NOMO-1 treated with dmso at 0.1 percent for 144 hours (cell line): ENCODE data around the gene ROR1.

ENCODE experiments used
- DNase-seq: peaks from one replicate; lab custom pipeline; 2025; ENCODE audit not compliant: unreplicated experiment; lab: John Stamatoyannopoulos, UW

Gene ROR1

GRCh38 chr1:63928186-63929105 is 154.6 kb downstream of the ROR1 start:
- DNase-seq, result no peak

GRCh38 chr1:63929106-63929478 is 155.3 kb downstream of the ROR1 start:
- no peak for DNase-seq

DNA sequence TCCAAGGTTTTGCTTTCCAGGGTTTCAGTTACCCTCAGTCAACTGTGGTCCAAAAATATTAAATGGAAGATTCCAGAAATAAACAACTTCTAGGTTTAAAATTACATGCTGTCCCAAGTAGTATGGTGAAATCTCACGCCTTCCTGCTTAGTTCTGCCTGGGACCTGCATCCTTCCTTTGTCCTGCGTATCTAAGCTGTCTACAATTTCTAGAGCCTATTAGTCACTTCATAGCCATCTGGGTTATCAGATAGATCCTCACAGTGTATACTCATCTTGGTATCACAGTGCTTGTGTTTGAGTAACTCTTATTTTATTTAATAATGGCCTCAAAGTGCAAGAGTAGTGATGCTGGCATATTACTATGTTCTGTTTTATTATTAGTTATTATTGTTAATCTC is 157.7 kb downstream of the ROR1 start:
- DNase-seq, result no peak

- DNase-seq, result no peak
Measured at GRCh38 chr1:63934697-63935096, 160.9 kb downstream of the ROR1 start.

DNA sequence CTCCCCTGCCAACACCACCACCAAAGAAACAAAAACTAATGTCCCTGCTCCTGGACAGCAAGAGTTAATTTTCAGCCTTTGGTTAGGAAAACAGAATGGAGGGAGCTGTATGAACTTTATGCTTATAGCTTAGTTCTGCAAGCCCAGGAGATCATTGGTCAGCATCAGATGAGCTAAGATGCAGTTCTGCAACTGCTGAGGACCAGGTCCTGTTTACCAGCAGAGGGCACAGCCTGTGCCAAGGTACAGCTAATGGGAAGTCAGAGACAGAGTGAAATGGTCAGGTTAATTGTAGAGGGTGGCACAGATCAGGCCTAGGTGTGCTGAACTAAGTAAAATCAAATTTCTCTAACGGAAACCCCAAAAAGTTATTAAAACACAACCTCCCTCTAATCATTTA is 161.3 kb downstream of the ROR1 start:
- DNase-seq, result no peak

- DNase-seq, result no peak
Measured at GRCh38 chr1:63935553-63935952, 161.7 kb downstream of the ROR1 start.

- no peak for DNase-seq
Measured at GRCh38 chr1:63936276-63936675, 162.5 kb downstream of the ROR1 start.

GRCh38 chr1:63936801-63937200 is 163.0 kb downstream of the ROR1 start:
- DNase-seq, result no peak

DNA sequence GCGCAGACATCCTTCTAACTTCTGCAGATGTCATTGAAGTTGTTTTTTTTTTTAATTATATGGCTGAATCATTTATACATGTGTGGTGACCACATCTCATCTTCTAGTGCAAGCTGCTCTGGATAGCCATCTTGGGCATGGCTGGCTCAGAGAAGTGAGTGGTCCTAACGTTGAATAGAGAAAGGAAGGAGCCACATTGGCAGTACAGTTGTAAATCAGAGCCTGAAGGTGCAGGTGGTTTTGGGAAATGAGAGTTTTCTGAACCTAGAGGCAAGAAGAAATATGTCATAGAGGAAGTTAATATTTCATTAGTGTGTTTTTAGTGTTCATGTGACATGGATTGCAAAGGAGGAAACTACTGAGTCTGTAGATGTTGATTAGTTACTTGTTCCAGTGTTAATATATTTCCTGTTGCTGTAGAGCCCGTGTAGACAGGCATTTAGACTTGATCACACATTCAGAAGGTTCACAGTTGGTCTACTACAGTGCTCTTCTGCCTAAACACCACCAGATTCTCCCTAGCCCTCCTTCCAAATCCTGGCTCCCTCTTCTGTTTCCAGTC is 163.7 kb downstream of the ROR1 start:
- DNase-seq, result no peak

GRCh38 chr1:63940440-63940839 is 166.6 kb downstream of the ROR1 start:
- no peak for DNase-seq

DNA sequence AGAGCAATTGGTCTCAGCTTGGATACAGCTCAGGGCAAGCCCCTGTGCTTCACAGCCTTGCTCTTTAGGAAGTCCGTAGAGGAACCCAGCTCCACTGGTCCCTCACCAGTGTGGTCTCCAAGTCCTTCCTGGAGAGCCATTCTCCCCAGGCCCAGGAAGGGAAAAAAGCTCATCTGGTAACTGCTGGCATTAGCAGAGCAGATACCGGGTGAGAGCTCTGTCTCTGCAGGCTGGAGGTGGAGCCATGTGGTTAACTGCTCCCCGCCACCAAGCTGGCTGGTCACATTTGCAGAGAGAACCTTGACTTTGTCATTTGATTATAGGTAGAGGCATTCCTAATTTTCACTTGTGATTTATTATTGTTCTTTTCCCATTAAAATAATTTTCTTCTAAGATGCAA is 169.6 kb downstream of the ROR1 start:
- DNase-seq, result no peak

GRCh38 chr1:63945943-63946342 is 172.1 kb downstream of the ROR1 start:
- no peak for DNase-seq

GRCh38 chr1:63946866-63947491 is 173.2 kb downstream of the ROR1 start:
- no peak for DNase-seq

- DNase-seq, result no peak
Measured at GRCh38 chr1:63947904-63948303, 174.1 kb downstream of the ROR1 start.

- no peak for DNase-seq
Measured at GRCh38 chr1:63950023-63950422, 176.2 kb downstream of the ROR1 start.

- DNase-seq, result no peak
Measured at GRCh38 chr1:63951059-63951946, 177.5 kb downstream of the ROR1 start.

GRCh38 chr1:63954187-63954586 is 180.4 kb downstream of the ROR1 start:
- DNase-seq, result no peak

GRCh38 chr1:63955370-63956145 is 181.7 kb downstream of the ROR1 start:
- DNase-seq, result no peak

DNA sequence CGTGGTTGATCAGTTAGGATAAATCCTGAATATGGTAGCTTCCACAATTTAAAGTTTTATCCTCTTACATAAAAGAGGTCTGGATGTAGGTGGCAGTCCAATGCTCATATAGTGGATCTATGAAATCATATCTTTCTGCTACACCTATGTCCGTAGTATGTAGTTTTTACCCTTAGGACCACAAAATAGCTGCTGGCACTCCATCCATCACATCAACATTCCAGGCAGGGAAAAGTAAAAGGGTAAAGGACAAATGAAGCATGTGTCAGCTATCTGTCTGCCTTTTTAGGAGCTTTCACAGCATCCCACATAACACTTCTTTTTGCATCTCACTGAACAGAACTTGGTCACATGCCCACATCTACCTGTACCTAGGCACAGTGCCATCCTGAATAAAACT is 184.7 kb downstream of the ROR1 start:
- no peak for DNase-seq

DNA sequence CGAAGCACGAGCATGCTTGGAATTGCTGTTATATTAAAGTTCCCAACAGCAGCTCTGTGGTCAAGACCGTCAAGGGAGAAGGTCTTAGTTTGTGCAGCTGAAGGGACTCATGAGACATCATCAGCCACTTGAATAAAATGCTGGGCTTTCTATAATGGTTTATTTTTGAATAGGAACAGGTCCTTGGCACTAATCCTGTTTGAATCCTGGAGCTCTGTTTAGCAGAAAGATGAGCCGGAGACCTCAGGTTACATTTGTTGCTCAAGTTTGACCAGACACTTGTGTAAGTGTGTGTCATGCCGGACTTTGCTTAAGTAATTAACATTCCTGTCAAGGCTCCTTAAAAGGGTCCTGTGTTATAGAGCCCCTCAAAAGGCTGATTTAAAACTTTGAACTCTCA is 186.5 kb downstream of the ROR1 start:
- no peak for DNase-seq
